Skeletal muscle tissue (tissue), 4 donors: Measurements from ENCODE around the gene C11orf65. TPM values are rescaled to one million over a fixed set of nuclear protein-coding genes. Genes with fewer than 3 reads are reported as not detected.

Experiments
- H3K27ac ChIP-seq: one replicate; pipeline ENCODE4 v1.7.0; 2013; ENCODE audit warnings: mild to moderate bottlenecking, low read depth, low read length, inconsistent platforms
- H3K27me3 ChIP-seq, 3 donors: one replicate each; pipeline ENCODE4 v1.7.0; 2013; ENCODE audit warnings: low read length in 3 of 3; ENCODE audit not compliant: control insufficient read depth in 3 of 3, insufficient read depth in 3 of 3
- H3K36me3 ChIP-seq, 3 donors: one replicate each; pipeline ENCODE4 v1.7.0; 2013; ENCODE audit warnings: low read length in 3 of 3; ENCODE audit not compliant: control insufficient read depth in 3 of 3, insufficient read depth in 3 of 3
- H3K4me1 ChIP-seq, 3 donors: one replicate each; pipeline ENCODE4 v1.7.0; 2013; ENCODE audit warnings: low read length in 3 of 3, mild to moderate bottlenecking in 3 of 3; ENCODE audit not compliant: control insufficient read depth in 3 of 3, insufficient read depth in 3 of 3
- H3K4me3 ChIP-seq, 3 donors: one replicate each; pipeline ENCODE4 v1.7.0; 2013; ENCODE audit warnings: low read length in 3 of 3
- H3K9ac ChIP-seq, 3 donors: one replicate each; pipeline ENCODE4 v1.7.0; 2013; ENCODE audit warnings: low read length in 3 of 3, mild to moderate bottlenecking in 3 of 3, moderate library complexity in 2 of 3, low read depth in 1 of 3
- H3K9me3 ChIP-seq, 3 donors: one replicate each; pipeline ENCODE4 v1.7.0; 2013; ENCODE audit warnings: low read length in 3 of 3; ENCODE audit not compliant: control insufficient read depth in 3 of 3
- total RNA-seq: library from RNA; depleted of rRNA; stranded (reverse); fragments of >200 nt; gene quantifications from one replicate; pipeline ENCODE4 v1.2.3, GENCODE V29; 2014
- donor health status: Osteomylitis.

Gene C11orf65
- total RNA-seq = 1.0 TPM

- H3K9ac ChIP-seq = peak within 1 kb of the TSS; percentile 96 to 100 (median 96)
- H3K36me3 ChIP-seq = no peaks in the 10 kb centered on the region
- no peaks in the 10 kb centered on the region for H3K27me3 ChIP-seq
- peaks cover 0 to 6% (median 2%) of the 10 kb centered on the region in 3 donors for H3K4me1 ChIP-seq
- H3K4me3 ChIP-seq = peak within 1 kb of the TSS; percentile 85 to 100 (median 98)
- peak within 1 kb of the TSS; percentile 99 for H3K27ac ChIP-seq
- H3K9me3 ChIP-seq = no peaks in the 10 kb centered on the region
Observed at GRCh38 chr11:108467091-108467823, at the start of gene C11orf65. C11orf65 (minus strand) TSS chr11:108467529; CDS start chr11:108461559, 5,970 bp downstream.

- peaks cover 0 to 4% (median 0%) of the 10 kb centered on the region in 3 donors for H3K27me3 ChIP-seq
- H3K27ac ChIP-seq = no peak overlapping the region
- no peak overlapping the region for H3K9ac ChIP-seq
- H3K4me1 ChIP-seq = no peaks in the 10 kb centered on the region
- no peaks in the 10 kb centered on the region for H3K36me3 ChIP-seq
- no peak overlapping the region for H3K4me3 ChIP-seq
- no peaks in the 10 kb centered on the region for H3K9me3 ChIP-seq
Observed at GRCh38 chr11:108516125-108516524, 48.8 kb upstream of the C11orf65 start.

- Histone ChIP-seq H3K27ac (no peak overlapping the region), H3K4me1 (no peaks in the 10 kb centered on the region), H3K9me3 (no peaks in the 10 kb centered on the region), H3K36me3 (no peaks in the 10 kb centered on the region), H3K27me3 (no peaks in the 10 kb centered on the region), H3K4me3 (no peak overlapping the region), H3K9ac (no peak overlapping the region)
Observed at GRCh38 chr11:108512708-108513107, 45.4 kb upstream of the C11orf65 start.

- Histone ChIP-seq H3K9me3 (no peaks in the 10 kb centered on the region), H3K27me3 (no peaks in the 10 kb centered on the region)
Observed at GRCh38 chr11:108511851-108512474, 44.6 kb upstream of the C11orf65 start.

GRCh38 chr11:108508653-108509593 is 41.6 kb upstream of the C11orf65 start:
- Histone ChIP-seq H3K9me3 (no peaks in the 10 kb centered on the region), H3K4me1 (no peaks in the 10 kb centered on the region), H3K9ac (no peak overlapping the region), H3K36me3 (no peaks in the 10 kb centered on the region), H3K27me3 (no peaks in the 10 kb centered on the region), H3K4me3 (no peak overlapping the region), H3K27ac (no peak overlapping the region)

More at GRCh38 chr11:108511851-108512474, 44.6 kb upstream of the C11orf65 start:
- Histone ChIP-seq H3K9ac (no peak overlapping the region), H3K4me1 (no peaks in the 10 kb centered on the region), H3K27ac (no peak overlapping the region), H3K4me3 (no peak overlapping the region), H3K36me3 (no peaks in the 10 kb centered on the region)

GRCh38 chr11:108501396-108501795 is 34.1 kb upstream of the C11orf65 start:
- Histone ChIP-seq H3K4me1 (peaks cover 0 to 11% (median 9%) of the 10 kb centered on the region in 3 donors), H3K36me3 (no peaks in the 10 kb centered on the region), H3K9me3 (no peaks in the 10 kb centered on the region), H3K27ac (peak overlapping the region; percentile 7), H3K4me3 (no peak overlapping the region), H3K9ac (no peak overlapping the region), H3K27me3 (no peaks in the 10 kb centered on the region)

GRCh38 chr11:108500721-108501120 is 33.4 kb upstream of the C11orf65 start:
- no peaks in the 10 kb centered on the region for H3K27me3 ChIP-seq
- H3K9me3 ChIP-seq = no peaks in the 10 kb centered on the region
- peak overlapping the region; percentile 7 for H3K27ac ChIP-seq
- H3K4me3 ChIP-seq = no peak overlapping the region
- peaks cover 0 to 11% (median 9%) of the 10 kb centered on the region in 3 donors for H3K4me1 ChIP-seq
- H3K9ac ChIP-seq = no peak overlapping the region
- no peaks in the 10 kb centered on the region for H3K36me3 ChIP-seq

- H3K4me3 ChIP-seq = no peak overlapping the region
- no peak overlapping the region for H3K9ac ChIP-seq
- no peaks in the 10 kb centered on the region for H3K27me3 ChIP-seq
- no peaks in the 10 kb centered on the region for H3K9me3 ChIP-seq
- H3K4me1 ChIP-seq = peaks cover 0 to 11% (median 9%) of the 10 kb centered on the region in 3 donors
- no peak overlapping the region for H3K27ac ChIP-seq
- no peaks in the 10 kb centered on the region for H3K36me3 ChIP-seq
Observed at GRCh38 chr11:108500169-108500568, 32.8 kb upstream of the C11orf65 start.

GRCh38 chr11:108498816-108499408 is 31.6 kb upstream of the C11orf65 start:
- H3K9ac ChIP-seq = peak overlapping the region; percentile 77 to 91 (median 79)
- no peaks in the 10 kb centered on the region for H3K9me3 ChIP-seq
- H3K4me1 ChIP-seq = peaks cover 0 to 11% (median 11%) of the 10 kb centered on the region in 3 donors
- H3K27ac ChIP-seq = peak overlapping the region; percentile 92
- H3K4me3 ChIP-seq = peak overlapping the region; percentile 70 to 86 (median 78)
- H3K36me3 ChIP-seq = no peaks in the 10 kb centered on the region
- no peaks in the 10 kb centered on the region for H3K27me3 ChIP-seq
